K562 (cell line): ENCODE data around the gene RAB4B. TPM values are rescaled to one million over a fixed set of nuclear protein-coding genes. Genes with fewer than 3 reads are reported as not detected.

Experiments used
- BRF2 ChIP-seq: IDR thresholded peaks from 3 replicates; pipeline ENCODE4 v1.6.1; 2011; ENCODE audit warnings: borderline replicate concordance, mild to moderate bottlenecking; ENCODE audit not compliant: insufficient read length, insufficient read depth
- CCAR2 ChIP-seq: fragments of 200-400 bp; formaldehyde crosslinking; IDR thresholded peaks from 2 replicates; pipeline ENCODE4 v1.6.1; 2017; ENCODE audit warnings: mild to moderate bottlenecking, low read depth, low read length
- DACH1 ChIP-seq: fragments of 450-650 bp; IDR thresholded peaks from 2 replicates; pipeline ENCODE4 v1.6.1; 2018; ENCODE audit not compliant: partially characterized antibody
- E2F1 ChIP-seq: sonication (generic); formaldehyde crosslinking; IDR thresholded peaks from 2 replicates; pipeline ENCODE4 v1.8.1; 2023; ENCODE audit warnings: mild to moderate bottlenecking, missing genetic modification reagents, moderate library complexity
- E2F3 ChIP-seq: fragments of 250-450 bp; sonication (Bioruptor Pico); IDR thresholded peaks from 2 replicates; pipeline ENCODE4 v1.4.0; 2020; ENCODE audit warnings: mild to moderate bottlenecking
- EP300 ChIP-seq: IDR thresholded peaks from 2 replicates; pipeline ENCODE4 v1.6.1; 2012; ENCODE audit warnings: low read length, improper control_type of control experiment
- GATA2 ChIP-seq: sonication (generic); formaldehyde crosslinking; IDR thresholded peaks from 2 replicates; pipeline ENCODE4 v1.4.0; 2020; ENCODE audit warnings: mild to moderate bottlenecking, missing genetic modification reagents
- HDAC2 ChIP-seq: fragments of 450-650 bp; IDR thresholded peaks from 2 replicates; pipeline ENCODE4 v1.6.1; 2016; ENCODE audit warnings: mild to moderate bottlenecking
- HNRNPL ChIP-seq: fragments of 200-400 bp; formaldehyde crosslinking; IDR thresholded peaks from 2 replicates; pipeline ENCODE4 v1.6.1; 2017; ENCODE audit warnings: low read depth, mild to moderate bottlenecking, low read length
- MCM2 ChIP-seq: fragments of 450-650 bp; IDR thresholded peaks from 2 replicates; pipeline ENCODE4 v1.6.1; 2017; ENCODE audit warnings: low read depth, mild to moderate bottlenecking
- POLR2AphosphoS2 ChIP-seq: IDR thresholded peaks from 2 replicates; pipeline ENCODE4 v1.6.1; 2012; ENCODE audit warnings: low read length, improper control_type of control experiment
- PTBP1 ChIP-seq: fragments of 200-400 bp; formaldehyde crosslinking; IDR thresholded peaks from 2 replicates; pipeline ENCODE4 v1.6.1; 2017; ENCODE audit warnings: low read depth, low read length
- RBM14 ChIP-seq: fragments of 200-400 bp; formaldehyde crosslinking; IDR thresholded peaks from 2 replicates; pipeline ENCODE4 v1.6.1; 2018; ENCODE audit warnings: low read depth, mild to moderate bottlenecking, low read length, moderate library complexity, borderline replicate concordance; ENCODE audit not compliant: insufficient read depth
- SMAD4 ChIP-seq: fragments of 250-450 bp; sonication (Bioruptor Pico); conservative IDR thresholded peaks from 2 replicates; pipeline ENCODE4 v1.8.0; 2021; ENCODE audit warnings: inconsistent platforms, mild to moderate bottlenecking, moderate library complexity
- SNAPC5 ChIP-seq: fragments of 250-450 bp; sonication (Bioruptor Pico); IDR thresholded peaks from 2 replicates; pipeline ENCODE4 v1.8.0; 2021; ENCODE audit warnings: moderate library complexity, mild to moderate bottlenecking, inconsistent platforms
- TGIF2 ChIP-seq: sonication (generic); formaldehyde crosslinking; IDR thresholded peaks from 2 replicates; pipeline ENCODE4 v1.8.1; 2022; ENCODE audit warnings: mild to moderate bottlenecking, missing genetic modification reagents, moderate library complexity
- YY1 ChIP-seq, 3 experiments: IDR thresholded peaks; 2 replicates each; pipeline ENCODE4 v1.6.1; 2011; ENCODE audit warnings: low read length in 2 of 3, mild to moderate bottlenecking in 2 of 3, moderate library complexity in 2 of 3, borderline replicate concordance in 1 of 3, control low read depth in 1 of 3, low read depth in 1 of 3; ENCODE audit not compliant: insufficient read depth in 3 of 3, insufficient replicate concordance in 2 of 3, control insufficient read depth in 1 of 3, insufficient read length in 1 of 3; ENCODE audit errors: extremely low read depth in 1 of 3
- ZBTB7A ChIP-seq: IDR thresholded peaks from 2 replicates; pipeline ENCODE4 v1.6.1; 2011; ENCODE audit warnings: low read depth, mild to moderate bottlenecking, low read length, moderate library complexity, borderline replicate concordance; ENCODE audit not compliant: control insufficient read depth
- ZEB2 ChIP-seq: fragments of 450-650 bp; IDR thresholded peaks from 2 replicates; pipeline ENCODE4 v1.6.1; 2016
- ZNF507 ChIP-seq: conservative IDR thresholded peaks from 2 replicates; pipeline ENCODE4 v1.6.1; 2017; ENCODE audit warnings: missing genetic modification characterization, missing compliant biosample characterization
- ZNF583 ChIP-seq: fragments of 250-450 bp; sonication (Bioruptor Pico); IDR thresholded peaks from 2 replicates; pipeline ENCODE4 v1.4.0; 2020
- polyA plus RNA-seq, 8 experiments: library from polyadenylated mRNA; depleted of rRNA in 4 of 8; stranded (reverse) in 5 of 8; unstranded in 3 of 8; fragments of >200 nt; fragmentation: Nextera tagmentation in 2 of 8; fragmentation: Illumina TruSeq in 1 of 8; extraction: Ambion mirVana in 2 of 8; extraction: Trizol in 1 of 8; gene quantifications; 2 replicates each; pipeline versions ENCODE4 v1.2.1 to v1.2.3, GENCODE V29; 2011 to 2014; ENCODE audit warnings: inconsistent platforms in 1 of 8, missing spikeins in 1 of 8
- total RNA-seq, 7 experiments: library from RNA; depleted of rRNA in 6 of 7; stranded (reverse); fragments of >200 nt in 6 of 7; fragmentation: Illumina TruSeq in 2 of 7; extraction: Trizol in 2 of 7; gene quantifications; 2 replicates each; pipeline versions ENCODE4 v1.2.1 to v1.2.3, GENCODE V29; 2011 to 2021; ENCODE audit warnings: low replicate concordance in 1 of 7
- TF ChIP-seq, protein P1 (sequence below): IDR thresholded peaks from 2 replicates; pipeline ENCODE4 v1.6.1; 2011; ENCODE audit warnings: borderline replicate concordance, low read depth, mild to moderate bottlenecking, moderate library complexity, low read length; ENCODE audit not compliant: insufficient read depth, poor library complexity, severe bottlenecking
- TF ChIP-seq, protein P2 (sequence below), 2 experiments: fragments of 450-650 bp in 1 of 2; sonication (generic) in 1 of 2; formaldehyde crosslinking; conservative IDR thresholded peaks; 2 replicates each; pipeline versions ENCODE4 v1.4.0 to v1.8.1; 2020 to 2022; ENCODE audit warnings: mild to moderate bottlenecking in 1 of 2, missing genetic modification reagents in 1 of 2

RAB4B gene
- total and polyA plus RNA-seq, 9 of the 15 experiments (the other 6 are each of a cell fraction or from before 2014, with no cell fraction given), result 0.28 to 20.4 (median 9.0) TPM

GRCh38 chr19:40827386-40828247, 49.6 kb downstream of the RAB4B start (continued):
- TF ChIP-seq, protein P1, sequence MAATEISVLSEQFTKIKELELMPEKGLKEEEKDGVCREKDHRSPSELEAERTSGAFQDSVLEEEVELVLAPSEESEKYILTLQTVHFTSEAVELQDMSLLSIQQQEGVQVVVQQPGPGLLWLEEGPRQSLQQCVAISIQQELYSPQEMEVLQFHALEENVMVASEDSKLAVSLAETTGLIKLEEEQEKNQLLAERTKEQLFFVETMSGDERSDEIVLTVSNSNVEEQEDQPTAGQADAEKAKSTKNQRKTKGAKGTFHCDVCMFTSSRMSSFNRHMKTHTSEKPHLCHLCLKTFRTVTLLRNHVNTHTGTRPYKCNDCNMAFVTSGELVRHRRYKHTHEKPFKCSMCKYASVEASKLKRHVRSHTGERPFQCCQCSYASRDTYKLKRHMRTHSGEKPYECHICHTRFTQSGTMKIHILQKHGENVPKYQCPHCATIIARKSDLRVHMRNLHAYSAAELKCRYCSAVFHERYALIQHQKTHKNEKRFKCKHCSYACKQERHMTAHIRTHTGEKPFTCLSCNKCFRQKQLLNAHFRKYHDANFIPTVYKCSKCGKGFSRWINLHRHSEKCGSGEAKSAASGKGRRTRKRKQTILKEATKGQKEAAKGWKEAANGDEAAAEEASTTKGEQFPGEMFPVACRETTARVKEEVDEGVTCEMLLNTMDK, result no peak
- TF ChIP-seq HNRNPL (no peak), PTBP1 (0 out of 2 replicates have a peak, but pooled peaks have one; percentile 55), ZNF583 (no peak), HDAC2 (peak; percentile 93), DACH1 (no peak), MCM2 (no peak), GATA2 (CRISPR knock-in tag) (no peak), YY1 (IDR thresholded peaks at IDR 0.05; ENCODE audit: borderline replicate concordance in 1 of 3, control insufficient read depth in 1 of 3, extremely low read depth in 1 of 3, insufficient read depth in 3 of 3, insufficient read length in 1 of 3, insufficient replicate concordance in 2 of 3, low read depth in 1 of 3, low read length in 2 of 3) (no peak), SNAPC5 (CRISPR knock-in tag) (no peak), POLR2AphosphoS2 (no peak), EP300 (no peak), E2F3 (CRISPR knock-in tag) (no peak), SMAD4 (CRISPR knock-in tag) (no peak), TGIF2 (CRISPR knock-in tag) (no peak), ZBTB7A (no peak), ZNF507 (tag) (no peak), BRF2 (no peak), E2F1 (CRISPR knock-in tag) (no peak), ZEB2 (no peak), RBM14 (no peak), CCAR2 (no peak)
- TF ChIP-seq, protein P2, sequence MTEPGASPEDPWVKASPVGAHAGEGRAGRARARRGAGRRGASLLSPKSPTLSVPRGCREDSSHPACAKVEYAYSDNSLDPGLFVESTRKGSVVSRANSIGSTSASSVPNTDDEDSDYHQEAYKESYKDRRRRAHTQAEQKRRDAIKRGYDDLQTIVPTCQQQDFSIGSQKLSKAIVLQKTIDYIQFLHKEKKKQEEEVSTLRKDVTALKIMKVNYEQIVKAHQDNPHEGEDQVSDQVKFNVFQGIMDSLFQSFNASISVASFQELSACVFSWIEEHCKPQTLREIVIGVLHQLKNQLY (CRISPR knock-in tag; conservative IDR thresholded peaks at IDR 0.05), result no peak
